Measurements from ENCODE around the gene MTLN. TPM values are rescaled to one million over a fixed set of nuclear protein-coding genes. Genes with fewer than 3 reads are reported as not detected.

Gene MTLN
- total and polyA plus RNA-seq, 2 of the 8 experiments (the other 6 are each of a cell fraction or from before 2014, with no cell fraction given): 38.6 to 104 TPM

GRCh38 chr2:110216803-110217202 lies 4.5 kb upstream of the MTLN start:
- Histone ChIP-seq H3K56ac (replicated peaks; ENCODE audit: insufficient read length, low read depth, low read length) (no peak overlapping the region), H2BK15ac (ENCODE audit: low read length) (no peak overlapping the region), H2AFZ (ENCODE audit: low read length) (no peak overlapping the region), H3K36me3 (ENCODE audit: control insufficient read depth in 2 of 4, insufficient read depth in 4 of 4, low read length in 3 of 4) (no peaks in the 10 kb centered on the region), H2BK12ac (ENCODE audit: low read depth, low read length) (no peak overlapping the region), H2BK120ac (replicated peaks; ENCODE audit: low read depth, low read length) (no peak overlapping the region), H3K4me1 (replicated peaks in 1 of 4; ENCODE audit: control insufficient read depth in 3 of 4, insufficient read depth in 4 of 4, low read length in 3 of 4) (no peaks in the 10 kb centered on the region), H2BK20ac (ENCODE audit: low read length) (no peak overlapping the region), H4K91ac (replicated peaks; ENCODE audit: insufficient read length, low read length) (no peak overlapping the region), H4K20me1 (replicated peaks in 1 of 2; ENCODE audit: control insufficient read depth in 1 of 2, insufficient read depth in 2 of 2, low read length in 2 of 2) (no peaks in the 10 kb centered on the region), H3K4me2 (ENCODE audit: insufficient read depth in 1 of 2, low read depth in 2 of 2, low read length in 2 of 2) (no peak overlapping the region), H2BK5ac (ENCODE audit: low read depth, low read length) (no peak overlapping the region), H3K18ac (ENCODE audit: extremely low read depth, low read length) (no peak overlapping the region), H3K9me3 (ENCODE audit: insufficient read depth in 2 of 2, low read depth in 1 of 2, low read length in 1 of 2) (peaks cover 10 to 29% of the 10 kb centered on the region in 2 experiments; a peak in 3 of 4 replicates), H3K27me3 (replicated peaks in 1 of 4; ENCODE audit: control insufficient read depth in 3 of 4, extremely low read depth in 1 of 4, insufficient read depth in 3 of 4, low read length in 3 of 4) (no peaks in the 10 kb centered on the region), H3K27ac (ENCODE audit: low read depth, low read length) (no peak overlapping the region), H3K4me3 (ENCODE audit: extremely low read depth in 1 of 4, insufficient read depth in 2 of 4, low read depth in 3 of 4, low read length in 4 of 4) (no peak overlapping the region), H2AK5ac (ENCODE audit: low read depth, low read length) (no peak overlapping the region), H4K8ac (ENCODE audit: extremely low read depth, insufficient read depth, low read length) (no peak overlapping the region), H3K14ac (ENCODE audit: insufficient read length) (no peak overlapping the region), H3K4ac (replicated peaks; ENCODE audit: insufficient read length, low read depth, low read length) (no peak overlapping the region), H3K79me1 (ENCODE audit: low read depth, low read length) (no peaks in the 10 kb centered on the region), H3K79me2 (ENCODE audit: control insufficient read depth in 1 of 2, insufficient read depth in 2 of 2, low read length in 2 of 2) (peaks cover 0 to under 1% of the 10 kb centered on the region in 2 experiments; a peak in 1 of 4 replicates), H3K23me2 (ENCODE audit: low read depth, low read length) (peaks cover 4% of the 10 kb centered on the region; the same call in 1 of the 2 replicates), H3K23ac (ENCODE audit: insufficient read length) (no peak overlapping the region), H3K9ac (replicated peaks in 1 of 4; ENCODE audit: extremely low read depth in 1 of 4, low read depth in 3 of 4, low read length in 3 of 4) (no peak overlapping the region), H4K5ac (ENCODE audit: insufficient read length, low read depth, low read length) (no peak overlapping the region)
- TF ChIP-seq SRF (IDR thresholded peaks at IDR 0.05; ENCODE audit: low read depth, low read length) (no peak), RXRA (IDR thresholded peaks at IDR 0.05; ENCODE audit: insufficient read depth, low read depth, low read length) (no peak), RBBP5 (IDR thresholded peaks at IDR 0.05; ENCODE audit: borderline replicate concordance, low read depth, low read length) (no peak), POLR2A (IDR thresholded peaks at IDR 0.05; ENCODE audit: control extremely low read depth in 1 of 2, low read depth in 2 of 2, low read length in 2 of 2) (no peak), HDAC2 (IDR thresholded peaks at IDR 0.05; ENCODE audit: borderline replicate concordance in 1 of 2, low read depth in 2 of 2, low read length in 2 of 2) (no peak), POU5F1 (IDR thresholded peaks at IDR 0.05; ENCODE audit: low read depth, low read length) (no peak), YY1 (IDR thresholded peaks at IDR 0.05; ENCODE audit: low read depth, low read length) (no peak), POLR2AphosphoS5 (IDR thresholded peaks at IDR 0.05; ENCODE audit: low read depth, low read length) (no peak), SUZ12 (IDR thresholded peaks at IDR 0.05; ENCODE audit: low read length) (no peak), TCF12 (IDR thresholded peaks at IDR 0.05; ENCODE audit: low read depth, low read length) (no peak), BRCA1 (IDR thresholded peaks at IDR 0.05; ENCODE audit: low read depth, low read length) (no peak), E2F6 (IDR thresholded peaks at IDR 0.05) (no peak), NANOG (IDR thresholded peaks at IDR 0.05; ENCODE audit: insufficient read depth, low read depth, low read length, poor library complexity, severe bottlenecking) (no peak)
- no peak for FAIRE-seq
- CTCF ChIA-PET (ENCODE audit: partially characterized antibody): interaction anchor here (1.0 kb wide), 1 partner anchor 60 kb away, joined by 3 read pairs; no protein-coding TSS in a partner anchor
- POLR2A ChIA-PET (ENCODE audit: partially characterized antibody): no interaction called here
- no peak for DNase-seq (ENCODE audit: low read depth in 1 of 2, low spot score in 2 of 2)

Data from H1 (cell line).